Karpas-422 (cell line): ENCODE results near the gene WNT3. TPM values are rescaled to one million over a fixed set of nuclear protein-coding genes. Genes with fewer than 3 reads are reported as not detected.
"Not testable (repeated sequence)": the region's sequence is repeated elsewhere in the genome, so short reads cannot be mapped to it uniquely, and the experiment has no call there.

ENCODE experiments used
- DNase-seq: peaks from one replicate; pipeline ENCODE4 v3.0.0-alpha.2; 2015
- H2AFZ ChIP-seq: fragments of 200-600 bp; sonication (generic); 2 replicates; pipeline ENCODE4 v1.6.1; 2014; ENCODE audit warnings: antibody characterized with exemption, low read length, mixed read lengths
- H3K27ac ChIP-seq: fragments of 200-600 bp; sonication (generic); 2 replicates; pipeline ENCODE4 v1.5.1; 2014; ENCODE audit warnings: mild to moderate bottlenecking, low read length, moderate library complexity
- H3K27me3 ChIP-seq: fragments of 200-600 bp; sonication (generic); 2 replicates; pipeline ENCODE4 v1.6.1; 2014; ENCODE audit warnings: low read length, mixed read lengths
- H3K36me3 ChIP-seq: fragments of 200-600 bp; sonication (generic); 2 replicates; pipeline ENCODE4 v1.6.1; 2014; ENCODE audit warnings: low read length, mixed read lengths; ENCODE audit not compliant: insufficient read depth
- H3K4me1 ChIP-seq: fragments of 200-600 bp; sonication (generic); 2 replicates; pipeline ENCODE4 v1.6.1; 2014; ENCODE audit warnings: mild to moderate bottlenecking, low read length, mixed read lengths
- H3K4me2 ChIP-seq: fragments of 200-600 bp; sonication (generic); 2 replicates; pipeline ENCODE4 v1.6.1; 2014; ENCODE audit warnings: low read length, low read depth, mild to moderate bottlenecking; ENCODE audit not compliant: poor library complexity, severe bottlenecking
- H3K4me3 ChIP-seq: fragments of 200-600 bp; sonication (generic); 2 replicates; pipeline ENCODE4 v1.5.1; 2014; ENCODE audit warnings: mild to moderate bottlenecking, antibody characterized with exemption, low read length, mixed read lengths
- H3K79me2 ChIP-seq: fragments of 200-600 bp; sonication (generic); 2 replicates; pipeline ENCODE4 v1.6.1; 2014; ENCODE audit warnings: mild to moderate bottlenecking, low read length, mixed read lengths
- H3K9ac ChIP-seq: fragments of 200-600 bp; sonication (generic); 2 replicates; pipeline ENCODE4 v1.6.0; 2014; ENCODE audit warnings: low read length
- H3K9me2 ChIP-seq: fragments of 200-600 bp; sonication (generic), shearing (Covaris generic); replicated peaks from 2 replicates; pipeline ENCODE4 v1.6.0; 2014; ENCODE audit warnings: mild to moderate bottlenecking, low read length, moderate library complexity; ENCODE audit not compliant: insufficient read depth
- H3K9me3 ChIP-seq: fragments of 300-700, 200-600 bp; sonication (generic); 2 replicates; pipeline ENCODE4 v1.6.1; 2014; ENCODE audit warnings: low read length, mixed read lengths
- H4K20me1 ChIP-seq: fragments of 200-600 bp; sonication (generic); 2 replicates; pipeline ENCODE4 v1.6.1; 2014; ENCODE audit warnings: mild to moderate bottlenecking, antibody characterized with exemption, low read length, low read depth; ENCODE audit not compliant: insufficient read depth
- total RNA-seq: library from RNA; depleted of rRNA; stranded (reverse); fragments of >200 nt; shearing (Covaris generic); gene quantifications from 2 replicates; pipeline ENCODE4 v1.2.3, GENCODE V29; 2014; ENCODE audit warnings: low replicate concordance

Gene WNT3
- total RNA-seq, 1 experiment from 2014 or later = 2.0 TPM

GRCh38 chr17:46800573-46800972, 17.9 kb downstream of the WNT3 start:
- no peak overlapping the region for H3K4me2 ChIP-seq
- no peak overlapping the region for H3K27ac ChIP-seq
- H3K36me3 ChIP-seq = no peaks in the 10 kb centered on the region
- no peaks in the 10 kb centered on the region for H3K9me3 ChIP-seq
- H3K4me3 ChIP-seq = no peak overlapping the region
- H3K9me2 ChIP-seq = no peaks in the 10 kb centered on the region
- no peaks in the 10 kb centered on the region for H3K27me3 ChIP-seq
- no peak overlapping the region for H3K9ac ChIP-seq
- H2AFZ ChIP-seq = no peak overlapping the region
- H3K79me2 ChIP-seq = no peaks in the 10 kb centered on the region
- H3K4me1 ChIP-seq = no peaks in the 10 kb centered on the region
- no peak for DNase-seq
- H4K20me1 ChIP-seq = no peaks in the 10 kb centered on the region

DNA sequence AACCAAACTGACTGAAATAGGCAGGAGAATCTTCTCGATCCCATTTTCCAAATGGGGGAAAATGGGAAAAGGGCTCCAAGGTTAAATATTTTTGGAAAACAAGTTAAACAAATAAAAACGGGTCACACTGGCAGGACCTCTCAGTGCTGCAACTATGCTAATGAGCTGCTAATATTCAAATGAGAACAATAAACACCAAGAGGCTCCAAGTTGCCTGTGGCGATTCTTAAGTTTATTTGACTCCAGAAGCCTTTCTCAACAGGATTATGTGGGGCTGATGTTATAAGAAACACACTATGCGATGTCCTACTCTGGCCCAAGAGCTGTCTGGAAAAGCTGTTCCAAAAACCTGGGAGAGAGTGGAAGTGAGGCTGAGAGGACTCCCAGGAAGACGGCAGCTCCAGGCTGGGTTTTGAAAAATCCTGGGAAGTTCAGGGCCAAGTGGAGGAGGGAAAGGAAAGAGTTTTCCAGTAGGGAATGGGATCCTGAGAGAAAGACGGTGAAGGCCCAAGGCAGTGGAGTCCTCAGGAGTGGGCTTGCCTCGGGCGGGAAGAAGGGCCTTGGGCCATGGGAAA, 21.4 kb downstream of the WNT3 start:
- H2AFZ ChIP-seq = no peak overlapping the region
- no peaks in the 10 kb centered on the region for H3K9me3 ChIP-seq
- no peaks in the 10 kb centered on the region for H3K36me3 ChIP-seq
- no peaks in the 10 kb centered on the region for H3K9me2 ChIP-seq
- H3K9ac ChIP-seq = no peak overlapping the region
- H3K4me1 ChIP-seq = no peaks in the 10 kb centered on the region
- no peaks in the 10 kb centered on the region for H3K27me3 ChIP-seq
- H3K27ac ChIP-seq = no peak overlapping the region
- H3K4me3 ChIP-seq = no peak overlapping the region
- H3K4me2 ChIP-seq = no peak overlapping the region
- H3K79me2 ChIP-seq = no peaks in the 10 kb centered on the region
- no peak for DNase-seq
- H4K20me1 ChIP-seq = no peaks in the 10 kb centered on the region

DNA sequence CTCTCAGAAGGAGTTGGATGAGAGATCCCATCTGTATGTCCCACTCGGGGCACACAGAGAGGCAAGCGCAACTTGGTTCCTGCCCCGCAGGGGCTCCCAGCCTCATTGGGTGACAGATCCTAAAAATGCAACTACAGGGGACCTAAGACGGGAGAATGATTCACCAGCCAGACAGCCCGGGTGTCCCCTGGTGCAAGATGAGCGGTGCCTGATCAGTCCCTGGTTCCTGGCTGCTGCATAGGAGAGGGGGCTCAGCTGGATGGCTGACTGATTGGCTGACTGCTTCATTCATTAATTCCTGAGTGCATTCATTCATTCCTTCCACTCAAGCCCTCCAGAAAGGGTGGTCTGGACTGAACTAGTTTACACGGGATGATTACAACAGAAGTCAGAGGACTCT, 22.0 kb downstream of the WNT3 start:
- Histone ChIP-seq H3K27me3 (no peaks in the 10 kb centered on the region), H3K4me2 (no peak overlapping the region), H3K9me2 (no peaks in the 10 kb centered on the region), H3K9me3 (no peaks in the 10 kb centered on the region), H3K79me2 (no peaks in the 10 kb centered on the region), H2AFZ (no peak overlapping the region), H3K36me3 (no peaks in the 10 kb centered on the region), H3K4me3 (no peak overlapping the region), H3K27ac (no peak overlapping the region), H4K20me1 (no peaks in the 10 kb centered on the region), H3K9ac (no peak overlapping the region), H3K4me1 (no peaks in the 10 kb centered on the region)
- DNase-seq = no peak

DNA sequence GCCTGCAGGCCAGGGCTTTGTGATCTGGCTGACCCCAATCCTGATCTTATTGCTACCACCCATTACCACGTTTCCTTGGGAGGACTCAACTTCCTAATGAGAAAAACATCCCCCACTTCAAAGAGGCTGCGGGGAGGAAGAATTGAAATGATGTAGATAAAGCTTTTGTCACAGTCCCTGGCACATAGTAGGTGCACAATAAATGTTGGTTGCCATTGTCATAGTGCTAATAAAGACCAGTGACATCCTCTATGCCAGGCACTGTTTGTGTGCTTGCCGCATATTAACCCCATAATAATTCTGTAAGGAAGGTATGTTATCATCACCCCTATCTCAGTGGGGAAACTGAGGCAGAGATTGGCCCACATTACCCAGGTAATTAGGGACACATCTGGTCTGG, 22.4 kb downstream of the WNT3 start:
- Histone ChIP-seq H3K27ac (no peak overlapping the region), H3K9ac (no peak overlapping the region), H4K20me1 (no peaks in the 10 kb centered on the region), H3K4me1 (no peaks in the 10 kb centered on the region), H3K9me3 (no peaks in the 10 kb centered on the region), H3K4me2 (no peak overlapping the region), H3K9me2 (no peaks in the 10 kb centered on the region), H3K79me2 (no peaks in the 10 kb centered on the region), H3K27me3 (no peaks in the 10 kb centered on the region), H2AFZ (no peak overlapping the region), H3K4me3 (no peak overlapping the region), H3K36me3 (no peaks in the 10 kb centered on the region)
- DNase-seq = no peak

DNA sequence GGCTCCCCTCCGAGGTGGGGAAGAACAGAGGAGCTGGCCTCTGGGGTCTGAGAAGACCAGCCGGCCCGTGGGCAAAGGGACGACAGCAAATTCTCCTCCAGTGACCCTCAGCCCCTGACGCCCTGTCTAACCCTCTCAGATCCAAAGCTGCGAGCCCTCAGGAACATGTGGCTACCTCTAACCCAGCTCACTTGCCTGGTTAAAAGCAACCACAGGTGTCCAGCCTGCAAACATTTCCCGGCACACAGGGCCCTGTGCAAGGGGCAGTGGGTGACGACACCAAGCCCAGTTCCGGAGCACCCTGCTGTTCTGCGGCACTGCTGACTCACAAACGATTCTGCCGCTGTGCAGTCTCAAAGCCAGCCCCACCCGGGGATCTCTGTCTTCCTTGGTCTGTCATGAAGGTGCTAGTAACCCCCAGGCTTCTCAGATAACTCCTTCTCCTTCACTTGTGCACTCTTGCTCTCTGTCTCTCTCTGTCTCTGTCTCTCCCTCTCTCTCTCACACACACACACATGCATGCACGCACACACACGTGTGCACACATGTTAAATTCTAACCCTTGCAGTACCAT, 23.0 kb downstream of the WNT3 start:
- Histone ChIP-seq H3K36me3 (no peaks in the 10 kb centered on the region), H3K4me3 (no peak overlapping the region), H3K9me3 (no peaks in the 10 kb centered on the region), H4K20me1 (no peaks in the 10 kb centered on the region), H3K79me2 (no peaks in the 10 kb centered on the region), H3K27me3 (no peaks in the 10 kb centered on the region), H3K4me2 (no peak overlapping the region), H3K27ac (no peak overlapping the region), H3K9me2 (no peaks in the 10 kb centered on the region), H3K4me1 (no peaks in the 10 kb centered on the region), H2AFZ (no peak overlapping the region), H3K9ac (no peak overlapping the region)
- DNase-seq = no peak

- Histone ChIP-seq H3K36me3 (no peaks in the 10 kb centered on the region), H3K9ac (no peak overlapping the region), H3K27ac (no peak overlapping the region), H3K9me2 (no peaks in the 10 kb centered on the region), H4K20me1 (no peaks in the 10 kb centered on the region), H3K4me2 (no peak overlapping the region), H2AFZ (no peak overlapping the region), H3K4me3 (no peak overlapping the region), H3K79me2 (no peaks in the 10 kb centered on the region), H3K27me3 (no peaks in the 10 kb centered on the region), H3K4me1 (no peaks in the 10 kb centered on the region), H3K9me3 (no peaks in the 10 kb centered on the region)
- no peak for DNase-seq
Observed at GRCh38 chr17:46794318-46794717, 24.2 kb downstream of the WNT3 start.

DNA sequence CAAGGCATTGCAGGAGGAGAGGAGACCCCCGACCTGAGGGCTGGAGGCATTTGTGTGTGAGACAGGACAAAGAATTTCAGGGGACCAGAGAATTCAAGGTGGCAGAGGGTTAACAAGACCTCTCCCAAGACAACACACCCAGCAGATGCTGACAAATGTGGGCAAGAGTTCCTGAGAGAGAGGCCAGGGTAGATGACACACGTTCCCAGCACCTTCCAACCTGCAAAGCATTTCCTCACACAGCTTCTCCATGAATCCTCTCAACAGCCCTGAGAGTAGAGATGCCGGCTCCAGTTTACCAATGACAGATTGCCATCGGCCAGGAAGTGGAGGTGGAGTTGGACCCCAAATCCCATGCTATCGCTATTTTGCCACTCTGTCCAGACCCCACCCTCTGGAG, 25.0 kb downstream of the WNT3 start:
- Histone ChIP-seq H3K9me3 (no peaks in the 10 kb centered on the region), H3K36me3 (no peaks in the 10 kb centered on the region), H3K4me2 (no peak overlapping the region), H3K27me3 (no peaks in the 10 kb centered on the region), H3K9me2 (no peaks in the 10 kb centered on the region), H3K9ac (no peak overlapping the region), H2AFZ (no peak overlapping the region), H3K4me3 (no peak overlapping the region), H4K20me1 (no peaks in the 10 kb centered on the region), H3K4me1 (no peaks in the 10 kb centered on the region), H3K27ac (no peak overlapping the region), H3K79me2 (no peaks in the 10 kb centered on the region)
- no peak for DNase-seq

DNA sequence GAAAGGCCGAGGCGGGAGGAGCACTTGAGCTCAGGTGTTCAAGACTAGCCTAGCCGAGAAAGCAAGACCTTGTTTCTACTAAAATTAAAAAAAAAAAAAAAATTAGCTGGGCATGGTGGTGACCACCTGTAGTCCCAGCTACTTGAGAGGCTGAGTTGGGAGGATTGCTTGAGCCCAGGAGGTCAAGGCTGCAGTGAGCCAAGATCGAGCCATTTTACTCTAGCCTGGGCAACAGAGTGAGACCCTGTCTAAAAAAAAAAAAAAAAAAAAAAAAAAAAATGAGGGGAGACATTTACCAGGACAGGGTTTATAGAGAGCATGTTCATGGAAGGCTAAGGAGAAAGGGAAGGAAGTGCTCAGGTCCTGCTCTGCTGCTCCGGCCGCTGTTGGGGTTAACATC, 25.5 kb downstream of the WNT3 start:
- H3K9me3 ChIP-seq, DNase-seq, H3K9ac ChIP-seq, H3K36me3 ChIP-seq, H2AFZ ChIP-seq, H4K20me1 ChIP-seq, H3K4me1 ChIP-seq, H3K4me2 ChIP-seq, H3K27me3 ChIP-seq, H3K9me2 ChIP-seq, H3K79me2 ChIP-seq, H3K27ac ChIP-seq, H3K4me3 ChIP-seq: not testable (repeated sequence)
